Lung (tissue), 12 donors: ENCODE data around the gene MRPS24. TPM values are rescaled to one million over a fixed set of nuclear protein-coding genes. Genes with fewer than 3 reads are reported as not detected.

Source experiments
- ATAC-seq: fragments of 200-7000 bp; cut with Tn5 transposase; one replicate; pipeline ENCODE4 v1.9.1; 2020; ENCODE audit warnings: moderate number of reproducible peaks; ENCODE audit not compliant: insufficient read depth, low FRiP score
- DNase-seq, 3 donors: peaks; one replicate each; pipeline ENCODE4 v3.0.0-alpha.2; 2013 to 2017
- H3K27ac ChIP-seq, 2 donors: one replicate each; pipeline ENCODE4 v1.5.1; 2013; ENCODE audit warnings: mild to moderate bottlenecking in 2 of 2, moderate library complexity in 2 of 2, control low read depth in 1 of 2, inconsistent platforms in 1 of 2, low read depth in 1 of 2, low read length in 1 of 2
- H3K27me3 ChIP-seq, 3 donors: one replicate each; pipeline ENCODE4 v1.5.1; 2013; ENCODE audit warnings: low read length in 2 of 3; ENCODE audit not compliant: control insufficient read depth in 3 of 3, insufficient read depth in 3 of 3
- H3K36me3 ChIP-seq, 4 donors: one replicate each; pipeline ENCODE4 v1.5.1; 2013; ENCODE audit warnings: low read length in 4 of 4, mild to moderate bottlenecking in 1 of 4, moderate library complexity in 1 of 4; ENCODE audit not compliant: control insufficient read depth in 4 of 4, insufficient read depth in 4 of 4
- H3K4me1 ChIP-seq, 5 donors: one replicate each; pipeline ENCODE4 v1.5.1; 2013; ENCODE audit warnings: low read length in 5 of 5, mild to moderate bottlenecking in 2 of 5, moderate library complexity in 1 of 5; ENCODE audit not compliant: control insufficient read depth in 5 of 5, insufficient read depth in 5 of 5
- H3K4me3 ChIP-seq: one replicate; pipeline ENCODE4 v1.5.1; 2013; ENCODE audit warnings: mild to moderate bottlenecking, control low read depth, moderate library complexity
- H3K9ac ChIP-seq, 2 donors: one replicate each; pipeline ENCODE4 v1.5.1; 2013; ENCODE audit warnings: low read length in 2 of 2, control low read depth in 1 of 2; ENCODE audit not compliant: insufficient read depth in 1 of 2
- H3K9me3 ChIP-seq, 4 donors: one replicate each; pipeline ENCODE4 v1.5.1; 2013; ENCODE audit warnings: low read length in 3 of 4, mild to moderate bottlenecking in 1 of 4, moderate library complexity in 1 of 4; ENCODE audit not compliant: control insufficient read depth in 4 of 4, insufficient read depth in 3 of 4
- CTCF ChIP-seq: IDR thresholded peaks from 2 replicates; pipeline ENCODE4 v1.5.1; 2012; ENCODE audit warnings: mild to moderate bottlenecking; ENCODE audit errors: control extremely low read depth, extremely low read depth
- whole genome bisulfite sequencing, 2 donors: extraction: QIAGEN DNeasy Blood & Tissue Kit; methylation state at CpG; one replicate each; pipeline ENCODE4 v1.1.7; 2013; 5-methylcytosine and 5-hydroxymethylcytosine counted together
- polyA plus RNA-seq, 2 donors: library from polyadenylated mRNA; stranded (reverse); fragments of 200-250 nt; gene quantifications; one replicate each; pipeline ENCODE4 v1.2.1, GENCODE V29; 2013
- total RNA-seq, 2 donors: library from RNA; depleted of rRNA in 1 of 2; stranded (reverse); fragments of >200 nt in 1 of 2; gene quantifications; one replicate each; pipeline ENCODE4 v1.2.1, GENCODE V29; 2014 to 2021
- donor health status: control.
- donor health status: control.
- donor health status: Bipolar disorder and iron deficiency.
- donor health status: healthy.
- donor health status: DM: yes; HTN: yes; CAD: no.

The MRPS24 gene
- total and polyA plus RNA-seq, 4 donors = 33.6 to 126 (median 108) TPM

- peaks cover 23 to 42% (median 37%) of the 10 kb centered on the region in 4 donors for H3K36me3 ChIP-seq
- 73 to 84% methylated on average over 5 of the region's 5 CpGs for WGBS, 2 donors
- no peak overlapping the region for H3K4me3 ChIP-seq
- H3K9me3 ChIP-seq = no peaks in the 10 kb centered on the region
- DNase-seq = no peak
- TF ChIP-seq CTCF = no peak
- no peaks in the 10 kb centered on the region for H3K27me3 ChIP-seq
- H3K4me1 ChIP-seq = peaks cover 0 to 8% (median 0%) of the 10 kb centered on the region in 5 donors
- H3K9ac ChIP-seq = no peak overlapping the region
- peak overlapping the region in 1 of 2 donors; percentile 37 for H3K27ac ChIP-seq
- ATAC-seq = no peak
Observed at GRCh38 chr7:43878867-43879266, 9.6 kb upstream of the MRPS24 start.

DNA sequence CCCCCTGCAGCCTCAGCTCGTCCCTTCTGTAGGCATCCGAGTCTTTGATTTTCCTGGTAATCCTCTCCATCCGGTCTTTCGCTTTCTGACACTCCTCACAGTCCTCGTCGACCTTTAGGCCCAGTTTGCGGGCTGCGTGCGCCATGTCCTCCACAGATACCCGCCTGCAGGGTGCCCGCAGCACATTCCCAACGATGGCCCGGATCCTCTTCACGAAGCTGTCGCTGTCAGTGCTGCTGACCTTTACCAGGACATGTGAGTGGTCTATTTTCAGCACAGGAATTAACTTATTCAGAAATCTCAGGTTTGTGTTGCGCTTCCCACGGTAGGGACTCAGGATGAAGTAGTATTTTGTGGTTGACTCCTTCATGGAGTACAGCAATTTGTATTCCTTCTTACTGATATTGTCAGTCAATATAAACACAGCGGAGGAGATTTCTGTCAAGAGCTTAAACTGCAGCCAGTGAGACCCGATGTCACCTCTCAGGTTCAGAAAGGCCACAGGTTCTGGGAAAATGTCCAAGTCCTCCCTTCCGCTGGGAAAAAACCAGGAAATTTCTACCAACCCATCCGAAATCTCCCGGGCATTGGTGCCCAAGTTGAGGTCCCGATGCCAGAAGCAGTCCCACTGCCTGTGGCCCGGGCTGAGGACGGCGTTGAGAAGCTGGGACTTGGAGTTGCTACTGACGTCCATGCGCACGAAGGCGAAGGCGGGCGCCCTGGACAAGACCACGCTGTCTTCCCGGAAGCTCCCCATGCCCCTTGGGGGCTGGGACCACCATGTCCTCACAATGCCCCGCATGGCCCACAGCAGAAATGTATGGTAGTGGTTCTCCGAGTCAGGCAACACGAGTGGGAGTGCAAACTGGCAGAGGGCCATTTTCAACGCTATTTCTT is 8.9 kb upstream of the MRPS24 start:
- Histone ChIP-seq H3K4me3 (no peak overlapping the region), H3K27me3 (no peaks in the 10 kb centered on the region), H3K27ac (peak overlapping the region in 1 of 2 donors; percentile 15), H3K36me3 (peaks cover 23 to 43% (median 37%) of the 10 kb centered on the region in 4 donors), H3K9ac (no peak overlapping the region), H3K9me3 (no peaks in the 10 kb centered on the region), H3K4me1 (peaks cover 0 to 10% (median 0%) of the 10 kb centered on the region in 5 donors)
- 91 to 93% methylated on average over 38 of the region's 38 CpGs for WGBS, 2 donors
- ATAC-seq = no peak
- no peak for DNase-seq
- no peak for TF ChIP-seq CTCF

- no peaks in the 10 kb centered on the region for H3K27me3 ChIP-seq
- no peak overlapping the region for H3K4me3 ChIP-seq
- peaks cover 4 to 15% (median 8%) of the 10 kb centered on the region in 5 donors for H3K4me1 ChIP-seq
- no peak for DNase-seq
- H3K9ac ChIP-seq = no peak overlapping the region
- H3K27ac ChIP-seq = no peak overlapping the region
- no peak for TF ChIP-seq CTCF
- H3K9me3 ChIP-seq = no peaks in the 10 kb centered on the region
- no peak for ATAC-seq
- WGBS, 2 donors = 92% methylated on average over 29 of the region's 29 CpGs
- H3K36me3 ChIP-seq = peaks cover 20 to 43% (median 37%) of the 10 kb centered on the region in 4 donors
Observed at GRCh38 chr7:43876976-43877745, 7.8 kb upstream of the MRPS24 start.
